ENCODE data around the gene FRAS1. TPM values are rescaled to one million over a fixed set of nuclear protein-coding genes. Genes with fewer than 3 reads are reported as not detected.
A peak's percentile ranks its signal among the peaks of the same experiment; 100 is the strongest.
"Not testable (repeated sequence)": the region's sequence is repeated elsewhere in the genome, so short reads cannot be mapped to it uniquely, and the experiment has no call there.

The FRAS1 gene
- total RNA-seq, 1 donor from 2014 or later: not detected

GRCh38 chr4:78297116-78297800 is 240.1 kb downstream of the FRAS1 start:
- intact Hi-C loops (cut with micrococcal nuclease): loop anchor here (1.0 kb wide), 1 partner anchor 16 kb away; no protein-coding TSS in a partner anchor
- no peak overlapping the region for H3K27ac Mint-ChIP-seq
- H3K4me1 Mint-ChIP-seq (ENCODE audit: low read depth): peaks cover 11% of the 10 kb centered on the region
- peaks cover 12% of the 10 kb centered on the region for H3K27me3 Mint-ChIP-seq (ENCODE audit: low read depth)
- no peak for DNase-seq (ENCODE audit: low spot score)
- peak overlapping the region; percentile 9 for H3K4me3 Mint-ChIP-seq (ENCODE audit: low read depth)
- H3K9me3 Mint-ChIP-seq: no peaks in the 10 kb centered on the region
- no peaks in the 10 kb centered on the region for H3K36me3 Mint-ChIP-seq (ENCODE audit: low read depth)

- intact Hi-C loops (cut with micrococcal nuclease): no loop called here
- no peak overlapping the region for H3K27ac Mint-ChIP-seq
Observed at GRCh38 chr4:78298618-78299017, 241.5 kb downstream of the FRAS1 start.

GRCh38 chr4:78299565-78299972 is 242.4 kb downstream of the FRAS1 start:
- no peaks in the 10 kb centered on the region for H3K36me3 Mint-ChIP-seq (ENCODE audit: low read depth)
- peaks cover 11% of the 10 kb centered on the region for H3K4me1 Mint-ChIP-seq (ENCODE audit: low read depth)
- no peak overlapping the region for H3K4me3 Mint-ChIP-seq (ENCODE audit: low read depth)
- DNase-seq (ENCODE audit: low spot score): no peak
- intact Hi-C loops (cut with micrococcal nuclease): no loop called here
- no peak overlapping the region for H3K27ac Mint-ChIP-seq
- peaks cover 6% of the 10 kb centered on the region for H3K27me3 Mint-ChIP-seq (ENCODE audit: low read depth)
- H3K9me3 Mint-ChIP-seq: no peaks in the 10 kb centered on the region

More at GRCh38 chr4:78298618-78299017, 241.5 kb downstream of the FRAS1 start:
- H3K4me3 Mint-ChIP-seq (ENCODE audit: low read depth): no peak overlapping the region
- no peaks in the 10 kb centered on the region for H3K9me3 Mint-ChIP-seq
- H3K4me1 Mint-ChIP-seq (ENCODE audit: low read depth): peaks cover 11% of the 10 kb centered on the region
- H3K27me3 Mint-ChIP-seq (ENCODE audit: low read depth): peaks cover 10% of the 10 kb centered on the region
- H3K36me3 Mint-ChIP-seq (ENCODE audit: low read depth): no peaks in the 10 kb centered on the region
- DNase-seq (ENCODE audit: low spot score): no peak

GRCh38 chr4:78307263-78307662 is 250.1 kb downstream of the FRAS1 start:
- DNase-seq (ENCODE audit: low spot score); H3K4me1 Mint-ChIP-seq (ENCODE audit: low read depth); H3K4me3 Mint-ChIP-seq (ENCODE audit: low read depth); intact Hi-C loops (cut with micrococcal nuclease); H3K9me3 Mint-ChIP-seq; H3K27ac Mint-ChIP-seq; H3K27me3 Mint-ChIP-seq (ENCODE audit: low read depth); H3K36me3 Mint-ChIP-seq (ENCODE audit: low read depth): not testable (repeated sequence)

- Mint-ChIP-seq H3K27ac (no peak overlapping the region), H3K27me3 (ENCODE audit: low read depth) (peaks cover 6% of the 10 kb centered on the region), H3K36me3 (ENCODE audit: low read depth) (no peaks in the 10 kb centered on the region), H3K4me3 (ENCODE audit: low read depth) (no peak overlapping the region), H3K9me3 (no peaks in the 10 kb centered on the region), H3K4me1 (ENCODE audit: low read depth) (peaks cover 9% of the 10 kb centered on the region)
- DNase-seq (ENCODE audit: low spot score): no peak
- intact Hi-C loops (cut with micrococcal nuclease): no loop called here
Observed at GRCh38 chr4:78308517-78308916, 251.4 kb downstream of the FRAS1 start.

GRCh38 chr4:78309352-78309751 is 252.2 kb downstream of the FRAS1 start:
- no peaks in the 10 kb centered on the region for H3K9me3 Mint-ChIP-seq
- H3K27ac Mint-ChIP-seq: no peak overlapping the region
- DNase-seq (ENCODE audit: low spot score): no peak
- intact Hi-C loops (cut with micrococcal nuclease): no loop called here
- no peak overlapping the region for H3K4me3 Mint-ChIP-seq (ENCODE audit: low read depth)
- H3K27me3 Mint-ChIP-seq (ENCODE audit: low read depth): peaks cover 8% of the 10 kb centered on the region
- no peaks in the 10 kb centered on the region for H3K36me3 Mint-ChIP-seq (ENCODE audit: low read depth)
- H3K4me1 Mint-ChIP-seq (ENCODE audit: low read depth): peaks cover 17% of the 10 kb centered on the region

GRCh38 chr4:78310007-78310739 is 253.1 kb downstream of the FRAS1 start:
- no peaks in the 10 kb centered on the region for H3K9me3 Mint-ChIP-seq
- intact Hi-C loops (cut with micrococcal nuclease): no loop called here
- peaks cover 8% of the 10 kb centered on the region for H3K27me3 Mint-ChIP-seq (ENCODE audit: low read depth)
- peaks cover 18% of the 10 kb centered on the region for H3K4me1 Mint-ChIP-seq (ENCODE audit: low read depth)
- no peak for DNase-seq (ENCODE audit: low spot score)
- no peak overlapping the region for H3K4me3 Mint-ChIP-seq (ENCODE audit: low read depth)
- no peak overlapping the region for H3K27ac Mint-ChIP-seq
- no peaks in the 10 kb centered on the region for H3K36me3 Mint-ChIP-seq (ENCODE audit: low read depth)

- Mint-ChIP-seq H3K4me1 (ENCODE audit: low read depth) (peaks cover 18% of the 10 kb centered on the region), H3K27ac (no peak overlapping the region), H3K9me3 (no peaks in the 10 kb centered on the region), H3K4me3 (ENCODE audit: low read depth) (no peak overlapping the region), H3K36me3 (ENCODE audit: low read depth) (no peaks in the 10 kb centered on the region), H3K27me3 (ENCODE audit: low read depth) (peaks cover 8% of the 10 kb centered on the region)
- DNase-seq (ENCODE audit: low spot score): no peak
- intact Hi-C loops (cut with micrococcal nuclease): no loop called here
Observed at GRCh38 chr4:78310740-78311115, 253.6 kb downstream of the FRAS1 start.

- H3K9me3 Mint-ChIP-seq: no peaks in the 10 kb centered on the region
- H3K27ac Mint-ChIP-seq: no peak overlapping the region
- peaks cover 10% of the 10 kb centered on the region for H3K27me3 Mint-ChIP-seq (ENCODE audit: low read depth)
- H3K4me1 Mint-ChIP-seq (ENCODE audit: low read depth): peaks cover 18% of the 10 kb centered on the region
- DNase-seq (ENCODE audit: low spot score): no peak
- H3K4me3 Mint-ChIP-seq (ENCODE audit: low read depth): no peak overlapping the region
- no peaks in the 10 kb centered on the region for H3K36me3 Mint-ChIP-seq (ENCODE audit: low read depth)
- intact Hi-C loops (cut with micrococcal nuclease): no loop called here
Observed at GRCh38 chr4:78311306-78311705, 254.2 kb downstream of the FRAS1 start.

GRCh38 chr4:78312989-78313753 is 256.0 kb downstream of the FRAS1 start:
- Mint-ChIP-seq H3K4me1 (ENCODE audit: low read depth) (peaks cover 18% of the 10 kb centered on the region), H3K36me3 (ENCODE audit: low read depth) (no peaks in the 10 kb centered on the region), H3K27me3 (ENCODE audit: low read depth) (peaks cover 12% of the 10 kb centered on the region), H3K27ac (peak overlapping the region; percentile 2), H3K9me3 (no peaks in the 10 kb centered on the region), H3K4me3 (ENCODE audit: low read depth) (no peak overlapping the region)
- DNase-seq (ENCODE audit: low spot score): no peak
- intact Hi-C loops (cut with micrococcal nuclease): loop anchor here (1.0 kb wide), 2 partner anchors 16 to 344 kb away; no protein-coding TSS in a partner anchor

GRCh38 chr4:78313754-78314120 is 256.6 kb downstream of the FRAS1 start:
- H3K27me3 Mint-ChIP-seq (ENCODE audit: low read depth): peaks cover 12% of the 10 kb centered on the region
- intact Hi-C loops (cut with micrococcal nuclease): loop anchor here (1.0 kb wide), 2 partner anchors 16 to 344 kb away; no protein-coding TSS in a partner anchor
- no peaks in the 10 kb centered on the region for H3K36me3 Mint-ChIP-seq (ENCODE audit: low read depth)
- no peaks in the 10 kb centered on the region for H3K9me3 Mint-ChIP-seq
- no peak for DNase-seq (ENCODE audit: low spot score)
- H3K4me1 Mint-ChIP-seq (ENCODE audit: low read depth): peaks cover 18% of the 10 kb centered on the region
- H3K4me3 Mint-ChIP-seq (ENCODE audit: low read depth): no peak overlapping the region
- no peak overlapping the region for H3K27ac Mint-ChIP-seq

- no peaks in the 10 kb centered on the region for H3K9me3 Mint-ChIP-seq
- peaks cover 17% of the 10 kb centered on the region for H3K27me3 Mint-ChIP-seq (ENCODE audit: low read depth)
- intact Hi-C loops (cut with micrococcal nuclease): no loop called here
- no peak overlapping the region for H3K27ac Mint-ChIP-seq
- H3K4me1 Mint-ChIP-seq (ENCODE audit: low read depth): peaks cover 21% of the 10 kb centered on the region
- H3K4me3 Mint-ChIP-seq (ENCODE audit: low read depth): no peak overlapping the region
- no peaks in the 10 kb centered on the region for H3K36me3 Mint-ChIP-seq (ENCODE audit: low read depth)
- no peak for DNase-seq (ENCODE audit: low spot score)
Observed at GRCh38 chr4:78318126-78318525, 261.0 kb downstream of the FRAS1 start.
